Measurements from ENCODE around the gene SRSF4. TPM values are rescaled to one million over a fixed set of nuclear protein-coding genes. Genes with fewer than 3 reads are reported as not detected.
"Not testable (repeated sequence)": the region's sequence is repeated elsewhere in the genome, so short reads cannot be mapped to it uniquely, and the experiment has no call there.

SRSF4 gene
- polyA plus RNA-seq, 3 donors, result 114 to 128 (median 117) TPM

GRCh38 chr1:29177022-29177705 is 4.5 kb downstream of the SRSF4 start:
- no peak for DNase-seq (ENCODE audit: extremely low read depth in 1 of 11, low read depth in 9 of 11, low spot score in 4 of 11)

DNA sequence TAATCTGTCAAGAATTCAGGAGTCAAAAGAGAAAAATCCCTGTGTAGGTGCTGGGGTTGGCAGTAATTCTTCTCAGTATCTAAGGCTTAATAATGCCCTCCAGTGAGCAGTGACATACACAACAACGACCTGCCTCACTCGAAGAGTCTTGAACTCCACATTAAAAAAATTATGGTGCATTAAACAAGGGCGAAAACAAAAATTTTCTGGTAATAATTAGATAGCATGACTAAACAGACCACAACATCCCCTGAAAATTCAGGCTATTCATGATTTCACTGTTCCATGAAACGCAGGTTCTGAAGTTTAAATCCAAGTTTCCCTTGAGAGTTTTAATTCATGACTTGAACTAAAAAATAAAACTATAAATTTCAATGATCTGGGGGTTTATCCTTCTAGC is 5.1 kb downstream of the SRSF4 start:
- no peak for DNase-seq (ENCODE audit: extremely low read depth in 1 of 11, low read depth in 9 of 11, low spot score in 4 of 11)

DNA sequence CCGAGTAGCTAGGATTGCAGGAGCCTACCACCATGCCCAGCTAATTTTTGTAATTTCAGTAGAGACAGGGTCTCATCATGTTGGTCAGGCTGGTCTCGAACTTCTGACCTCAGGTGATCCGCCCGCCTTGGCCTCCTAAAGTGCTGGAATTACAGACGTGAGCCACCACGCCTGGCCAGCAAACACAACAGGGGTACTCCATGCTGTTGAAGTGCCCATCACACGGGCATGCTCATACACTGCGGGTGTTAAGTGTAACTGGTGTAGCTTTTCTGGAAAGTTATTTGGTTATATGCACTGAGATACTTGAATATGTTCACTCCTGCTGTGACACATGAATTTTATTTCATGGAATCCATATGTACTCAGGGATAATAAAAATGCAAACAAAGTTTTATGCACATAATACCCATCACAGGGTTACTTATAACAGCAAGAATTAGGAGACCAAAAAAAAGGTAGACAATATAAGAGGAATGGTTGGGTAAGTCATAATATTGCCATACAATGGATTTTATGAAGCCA is 9.2 kb downstream of the SRSF4 start:
- DNase-seq (ENCODE audit: extremely low read depth in 1 of 11, low read depth in 9 of 11, low spot score in 4 of 11), result no peak

DNA sequence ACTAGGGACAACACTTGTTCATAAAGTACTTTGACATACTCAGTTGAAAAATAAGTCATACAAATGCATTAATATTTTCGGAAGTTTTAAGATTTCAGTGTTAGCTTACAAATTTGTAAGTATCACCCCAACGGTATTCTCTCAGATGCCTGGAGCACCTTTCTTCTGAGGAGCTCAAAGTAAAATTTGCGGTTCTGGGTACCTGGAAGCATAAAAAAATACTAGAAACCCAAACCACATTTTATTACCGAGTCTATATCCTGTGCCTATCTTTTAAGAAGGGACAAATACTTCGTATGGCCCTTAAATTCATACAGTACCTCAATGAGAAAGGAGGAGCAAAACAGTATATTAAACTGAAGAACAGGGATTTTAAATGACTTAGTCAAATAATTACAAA is 10.2 kb downstream of the SRSF4 start:
- DNase-seq (ENCODE audit: extremely low read depth in 1 of 11, low read depth in 9 of 11, low spot score in 4 of 11), result no peak

GRCh38 chr1:29171089-29171488 is 10.6 kb downstream of the SRSF4 start:
- no peak for DNase-seq (ENCODE audit: extremely low read depth in 1 of 11, low read depth in 9 of 11, low spot score in 4 of 11)

DNA sequence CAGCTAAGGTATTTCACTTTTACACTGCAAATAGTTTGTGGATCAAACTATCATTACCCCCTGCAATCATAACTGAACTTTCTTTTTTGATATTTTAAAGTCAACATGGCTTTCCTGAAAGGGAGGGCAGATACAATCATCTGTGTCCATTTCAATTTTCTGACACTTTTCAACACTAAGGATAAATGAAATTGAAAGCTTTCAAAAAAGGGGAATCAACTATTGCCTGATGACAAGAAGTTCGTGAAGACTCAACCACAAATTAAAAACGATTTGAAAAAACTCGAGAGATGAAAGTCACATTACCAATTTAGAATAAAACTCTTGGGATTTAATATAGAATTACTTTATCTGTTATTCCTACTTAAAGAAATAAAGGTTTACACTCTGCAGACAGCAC is 11.7 kb downstream of the SRSF4 start:
- no peak for DNase-seq (ENCODE audit: extremely low read depth in 1 of 11, low read depth in 9 of 11, low spot score in 4 of 11)

- DNase-seq (ENCODE audit: extremely low read depth in 1 of 11, low read depth in 9 of 11, low spot score in 4 of 11), result no peak
Observed at GRCh38 chr1:29167904-29168303, 13.8 kb downstream of the SRSF4 start.

DNA sequence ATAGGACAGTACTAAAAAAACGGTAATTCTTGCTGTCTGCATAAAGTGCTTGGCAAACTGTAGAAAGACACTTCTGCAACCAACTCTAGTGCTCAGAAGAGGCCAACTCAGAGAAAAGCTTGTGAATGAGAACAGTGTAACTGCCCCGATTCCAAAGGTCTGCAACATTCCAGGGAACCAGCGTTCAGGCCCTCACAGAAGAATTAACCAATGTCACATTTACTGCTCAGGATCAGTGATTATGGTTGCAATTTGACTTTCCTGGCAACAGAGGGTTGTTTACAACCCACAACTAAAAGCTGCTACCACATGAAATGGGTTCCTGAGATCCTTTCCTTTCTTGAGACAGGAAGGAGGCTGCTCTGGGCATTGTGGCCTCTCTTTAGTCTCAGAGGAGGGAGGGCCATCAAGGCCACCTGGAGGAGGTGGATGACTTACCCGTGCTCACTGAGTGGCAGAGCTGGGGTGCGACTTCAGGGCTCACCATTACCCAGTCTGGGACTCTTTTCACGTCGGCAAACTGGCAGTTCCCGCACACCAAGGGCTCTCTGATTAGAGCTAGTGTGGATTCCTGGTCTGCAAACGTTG is 15.3 kb downstream of the SRSF4 start:
- peak in 1 of 11 donors; percentile 46 for DNase-seq (ENCODE audit: extremely low read depth in 1 of 11, low read depth in 9 of 11, low spot score in 4 of 11)

DNA sequence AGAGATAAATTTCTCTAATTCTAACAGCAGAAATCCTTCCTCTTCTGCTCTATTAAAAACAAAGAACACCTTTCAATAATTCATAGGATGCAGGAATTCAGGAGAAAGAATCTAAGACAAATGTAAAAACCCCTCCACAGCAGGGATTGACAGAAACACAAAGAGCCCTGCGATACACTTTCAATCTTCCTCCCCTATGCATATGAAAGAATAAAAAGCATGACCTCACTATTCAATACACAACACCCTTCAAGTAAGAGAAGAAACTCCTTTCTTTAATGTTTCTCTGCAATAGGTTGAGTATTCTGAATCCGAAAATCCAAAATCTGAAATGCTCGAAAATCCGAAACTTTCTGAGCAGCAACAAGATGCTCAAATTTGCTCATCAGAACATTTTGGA is 17.1 kb downstream of the SRSF4 start:
- no peak for DNase-seq (ENCODE audit: extremely low read depth in 1 of 11, low read depth in 9 of 11, low spot score in 4 of 11)

DNA sequence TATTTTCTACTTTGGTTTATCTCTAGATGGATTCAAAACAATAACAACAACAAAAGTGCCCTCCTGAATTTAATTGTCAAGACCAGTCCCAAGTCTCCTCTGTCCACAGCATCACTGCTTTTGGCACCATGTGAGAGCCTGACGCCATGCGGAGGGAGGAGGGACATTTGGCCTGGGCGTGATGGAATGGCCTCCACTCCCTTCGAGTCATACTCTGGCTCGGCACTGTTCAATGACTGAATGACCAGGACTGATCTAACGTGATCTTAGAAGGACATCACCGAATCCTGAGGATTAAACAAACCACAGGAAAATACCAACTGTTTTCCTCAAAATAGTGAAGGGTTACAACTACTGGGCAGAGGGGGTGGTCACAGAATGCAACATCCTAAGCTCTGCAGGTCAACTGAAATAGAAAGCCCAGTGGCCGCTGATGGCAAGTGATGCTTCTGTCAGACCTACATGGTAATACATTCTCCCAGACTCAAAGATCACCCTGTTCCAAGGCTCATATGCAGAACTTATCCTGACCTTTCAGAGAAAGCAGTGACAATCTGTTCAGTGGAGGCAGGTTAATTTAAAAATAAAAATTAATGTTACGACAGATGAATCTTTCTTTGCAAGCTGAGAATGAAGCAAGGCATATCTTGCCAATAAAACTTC is 19.1 kb downstream of the SRSF4 start:
- DNase-seq (ENCODE audit: extremely low read depth in 1 of 11, low read depth in 9 of 11, low spot score in 4 of 11), result no peak

- DNase-seq (ENCODE audit: extremely low read depth in 1 of 11, low read depth in 9 of 11, low spot score in 4 of 11), result no peak
Observed at GRCh38 chr1:29162025-29162424, 19.7 kb downstream of the SRSF4 start.

- no peak for DNase-seq (ENCODE audit: extremely low read depth in 1 of 11, low read depth in 9 of 11, low spot score in 4 of 11)
Observed at GRCh38 chr1:29159773-29160172, 21.9 kb downstream of the SRSF4 start.

DNA sequence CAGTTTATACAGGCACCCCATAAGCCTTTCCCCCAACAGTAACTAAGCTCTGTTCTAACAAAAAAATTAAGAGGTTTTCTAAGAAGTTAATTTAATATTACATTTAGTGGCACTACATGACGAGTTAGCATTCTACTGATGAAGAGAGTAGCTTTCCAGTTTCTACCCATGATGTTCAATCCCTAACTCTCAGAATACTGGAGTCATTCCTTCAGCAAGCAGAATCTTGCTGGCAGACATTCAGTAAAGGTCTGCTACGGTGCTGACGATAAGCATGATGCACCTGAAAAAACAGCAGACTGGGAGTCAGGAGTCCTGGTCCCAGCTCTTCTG is 24.5 kb downstream of the SRSF4 start:
- no peak for DNase-seq (ENCODE audit: extremely low read depth in 1 of 11, low read depth in 9 of 11, low spot score in 4 of 11)

- DNase-seq (ENCODE audit: extremely low read depth in 1 of 11, low read depth in 9 of 11, low spot score in 4 of 11), result no peak
Observed at GRCh38 chr1:29156543-29157268, 25.0 kb downstream of the SRSF4 start.

DNA sequence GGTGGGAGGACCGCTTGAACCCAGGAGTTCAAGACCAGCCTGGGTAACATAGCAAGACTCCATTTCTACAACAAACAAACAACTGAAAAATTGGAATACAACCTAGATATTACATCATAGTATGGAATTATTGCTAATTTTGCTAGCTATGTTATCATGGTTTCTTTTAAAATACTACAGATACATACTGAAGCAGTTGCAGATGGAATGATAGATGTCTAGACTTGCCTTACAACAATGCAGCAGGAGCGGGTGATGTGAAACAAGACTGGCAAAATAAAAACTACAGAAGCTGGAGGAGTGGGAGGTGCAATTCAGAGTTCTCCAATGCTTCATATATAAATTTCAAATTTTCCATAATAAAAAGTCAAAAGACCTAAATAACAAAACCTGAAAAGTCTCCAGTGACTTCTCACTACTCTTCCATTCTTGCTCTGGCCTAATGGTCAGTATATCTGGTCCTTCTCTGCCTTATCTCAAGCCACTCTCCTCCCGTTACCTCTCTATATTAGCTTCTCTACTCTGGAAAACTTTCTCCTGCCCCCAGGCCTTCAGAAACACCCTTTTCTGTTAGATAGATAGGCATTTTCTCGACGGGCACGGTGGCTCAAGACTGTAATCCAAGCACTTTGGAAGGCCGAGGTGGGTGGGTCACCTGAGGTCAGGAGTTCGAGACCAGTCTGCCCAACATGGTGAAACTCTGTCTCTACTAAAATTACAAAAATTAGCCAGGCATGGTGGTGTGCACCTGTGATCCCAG is 29.5 kb downstream of the SRSF4 start:
- no peak for DNase-seq (ENCODE audit: extremely low read depth in 1 of 11, low read depth in 9 of 11, low spot score in 4 of 11)

DNA sequence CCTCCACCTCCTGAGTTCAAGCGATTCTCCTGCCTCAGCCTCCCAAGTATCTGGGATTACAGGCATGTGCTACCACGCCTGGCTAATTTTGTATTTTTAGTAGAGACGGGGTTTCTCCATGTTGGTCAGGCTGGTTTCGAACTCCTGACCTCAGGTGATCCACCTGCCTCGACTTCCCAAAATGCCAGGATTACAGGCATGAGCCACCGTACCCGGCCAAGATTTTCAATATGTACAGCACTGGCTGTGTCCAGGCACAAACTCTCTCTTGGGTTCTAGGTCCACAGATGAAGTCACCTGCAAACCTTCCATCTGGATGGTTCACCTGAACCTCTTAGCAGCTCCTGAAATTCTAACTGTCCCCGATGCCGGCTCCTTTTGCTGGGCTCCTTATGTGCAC is 31.4 kb downstream of the SRSF4 start:
- not testable (repeated sequence) for DNase-seq (ENCODE audit: extremely low read depth in 1 of 11, low read depth in 9 of 11, low spot score in 4 of 11)

DNA sequence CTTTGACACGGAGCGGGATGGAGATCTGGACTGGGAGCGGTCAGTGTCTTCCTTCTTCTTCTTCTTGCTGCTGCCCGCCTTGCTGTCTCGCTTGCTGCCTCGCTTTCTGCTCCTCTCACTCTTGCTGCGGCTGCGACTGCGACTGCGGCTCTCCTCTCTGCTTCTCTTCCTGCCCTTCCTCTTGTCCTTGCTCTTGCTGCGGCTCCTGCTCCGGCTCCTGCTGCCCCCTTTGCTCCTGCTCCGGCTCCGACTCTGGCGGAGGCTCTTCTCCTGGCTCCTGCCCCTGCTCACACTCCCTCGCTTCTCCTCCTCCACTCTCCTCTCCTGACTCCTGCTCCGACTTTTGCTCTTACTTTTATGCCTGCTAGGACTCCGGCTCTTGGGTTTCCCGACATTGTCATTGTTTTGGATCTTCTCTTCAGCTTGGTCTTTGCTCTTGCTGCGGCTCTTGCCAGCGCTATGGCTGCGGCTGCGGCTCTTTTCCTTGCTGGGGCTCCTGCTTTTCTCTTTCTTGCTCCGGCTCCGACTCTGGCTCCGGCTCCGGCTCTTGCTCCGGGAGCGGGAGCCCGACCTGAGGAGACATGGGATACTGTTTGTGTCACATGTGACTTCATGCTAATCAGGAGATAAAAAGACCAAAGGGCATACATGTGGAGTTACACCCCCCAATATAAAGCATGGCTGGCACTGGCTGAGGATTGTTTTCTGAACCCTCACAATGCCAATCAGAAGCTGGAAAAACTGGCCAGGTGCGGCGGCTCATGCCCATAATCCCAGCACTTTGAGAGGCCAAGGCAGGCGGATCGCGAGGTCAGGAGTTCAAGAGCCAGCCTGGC is 32.8 kb downstream of the SRSF4 start:
- DNase-seq (ENCODE audit: extremely low read depth in 1 of 11, low read depth in 9 of 11, low spot score in 4 of 11), result no peak

GRCh38 chr1:29145739-29146437 is 35.8 kb downstream of the SRSF4 start:
- DNase-seq (ENCODE audit: extremely low read depth in 1 of 11, low read depth in 9 of 11, low spot score in 4 of 11), result no peak

Data from renal cortex interstitium (tissue), 11 donors.